KG1 (cell line): ENCODE data around the gene ARF5.

Source experiments
- DNase-seq: peaks from one replicate; lab custom pipeline; 2025; lab: John Stamatoyannopoulos, UW

The ARF5 gene

GRCh38 chr7:127635659-127636285 lies 47.6 kb downstream of the ARF5 start:
- DNase-seq = no peak

- no peak for DNase-seq
Measured at GRCh38 chr7:127638197-127638596, 50.0 kb downstream of the ARF5 start.
